Raji (cell line): ENCODE measurements around the gene AGER.

Source experiments
- POLR2A ChIP-seq: IDR thresholded peaks from 2 replicates; pipeline ENCODE4 v1.6.1; 2011; ENCODE audit warnings: low read depth, low read length, control low read depth; ENCODE audit not compliant: insufficient read depth

AGER gene

DNA sequence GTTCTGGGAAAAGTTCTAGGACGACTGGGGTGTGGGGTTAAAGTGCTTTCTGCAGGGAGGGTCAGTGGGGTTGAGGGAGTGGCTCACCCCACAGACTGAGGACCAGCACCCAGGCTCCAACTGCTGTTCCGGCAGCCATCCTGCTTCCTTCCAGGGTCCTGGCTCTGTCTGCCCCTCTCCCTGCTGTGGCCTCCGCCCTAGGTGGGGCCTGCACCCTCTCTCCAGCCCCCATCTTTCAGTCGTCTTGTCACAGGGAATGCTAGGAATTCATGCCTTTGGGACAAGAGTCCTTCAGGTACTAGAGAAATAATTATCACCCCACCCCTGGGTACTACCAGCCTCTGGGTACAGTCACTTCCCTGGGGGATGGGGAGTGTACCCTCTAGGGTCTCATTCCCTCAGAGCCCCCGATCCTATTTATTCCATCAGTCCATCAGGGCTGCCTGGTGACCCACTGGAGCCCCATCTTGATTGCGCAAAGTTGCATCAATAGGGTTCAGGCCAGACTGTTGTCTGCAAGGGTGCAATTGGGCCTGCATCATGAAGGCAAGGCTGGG is at the start of gene AGER:
TSS of gene AGER (minus strand) at position 170 of the 557 bp plus-strand sequence. CDS start at position 139, 31 bp downstream.
- 0 out of 2 replicates have a peak, but pooled peaks have one; percentile 14 for TF ChIP-seq POLR2A

DNA sequence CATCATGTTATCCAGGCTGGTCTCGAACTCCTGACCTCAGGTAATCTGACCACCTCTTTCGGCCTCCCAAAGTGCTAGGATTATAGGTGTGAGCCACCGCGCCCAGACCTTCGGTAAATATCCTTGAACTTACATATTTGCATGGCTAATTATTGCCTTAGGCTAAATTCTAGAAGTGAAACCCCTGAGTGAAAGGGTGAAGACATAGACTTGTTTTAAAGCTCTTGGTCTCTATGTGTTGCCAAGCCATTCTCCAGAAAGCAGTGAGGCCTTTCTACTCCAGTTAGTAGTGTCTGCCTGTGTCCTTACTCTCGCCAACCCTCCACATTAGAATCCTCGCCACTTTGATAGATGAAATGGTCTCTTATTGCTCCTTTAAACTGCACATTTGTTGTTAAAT is 42.4 kb upstream of the AGER start:
- no peak for TF ChIP-seq POLR2A

DNA sequence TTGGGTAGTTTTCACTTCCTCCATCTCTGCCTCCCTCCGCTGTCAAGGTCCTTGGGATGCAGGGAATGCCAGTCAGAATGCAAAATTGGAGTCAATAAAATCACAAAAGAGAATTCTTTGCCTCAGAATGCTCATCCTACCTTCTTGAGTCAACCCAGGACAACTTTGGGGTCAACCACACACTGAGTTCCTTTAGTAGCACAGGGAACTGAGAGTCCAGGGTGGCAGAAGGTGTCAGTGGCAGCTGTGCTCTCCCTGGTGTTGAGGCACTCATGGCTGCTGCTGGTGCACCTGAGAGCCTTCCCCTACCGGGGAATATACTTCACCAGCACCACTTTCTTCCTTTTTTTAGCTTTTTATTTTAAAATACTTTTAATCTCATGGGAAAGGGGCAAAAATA is 40.6 kb upstream of the AGER start:
- TF ChIP-seq POLR2A, result no peak

DNA sequence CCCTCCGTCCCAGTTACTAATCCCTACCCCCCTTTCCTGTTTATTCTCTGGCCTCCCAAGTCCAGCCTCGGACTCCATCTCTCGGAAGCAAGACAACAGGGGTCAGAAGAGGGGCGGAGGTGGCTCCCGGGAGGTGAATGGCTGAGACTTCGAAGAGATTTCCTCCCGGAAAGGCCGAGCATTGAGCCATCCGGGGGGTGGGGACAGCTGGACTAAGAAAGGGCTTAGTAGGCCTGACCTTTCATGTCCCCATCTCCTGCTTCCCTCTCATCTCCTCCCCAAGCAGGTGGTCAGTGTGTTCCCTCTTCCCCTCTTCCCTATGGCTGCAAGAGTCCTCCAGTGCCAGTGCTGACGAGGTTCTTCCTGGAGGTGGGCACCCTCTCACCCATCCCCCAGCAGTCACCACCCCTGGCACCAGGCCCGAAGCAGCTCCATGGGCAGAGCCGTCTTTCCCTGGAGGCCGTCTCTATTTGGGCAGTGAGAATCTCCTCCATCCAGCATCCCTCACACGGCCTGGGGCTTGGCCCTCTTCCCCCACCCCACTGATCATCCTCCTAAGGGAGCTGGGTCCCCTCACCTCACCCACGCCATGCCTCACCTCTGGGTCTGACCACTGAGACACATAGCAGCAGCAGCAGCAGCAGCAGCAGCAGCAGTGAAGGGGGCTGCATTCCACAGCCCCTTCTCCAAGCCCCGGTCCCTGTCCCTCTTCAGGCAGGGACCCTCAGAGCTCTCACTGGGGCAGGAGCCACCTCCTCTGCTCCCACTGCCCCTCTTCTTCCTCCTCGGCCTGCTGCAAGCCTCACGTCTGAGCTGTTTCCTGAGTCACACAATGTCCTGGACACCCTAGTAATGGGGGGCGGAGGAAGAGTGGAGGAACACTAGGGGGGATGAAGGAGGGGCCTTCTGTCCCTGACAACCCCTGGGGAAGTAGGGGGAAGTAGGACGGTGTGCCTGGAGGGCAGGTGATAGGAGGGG is 39.5 kb upstream of the AGER start, which contains the start of gene NOTCH4:
TSS of gene NOTCH4 (minus strand) at position 810 of the 978 bp plus-strand sequence. CDS start at position 671, 139 bp downstream.
- TF ChIP-seq POLR2A, result no peak

DNA sequence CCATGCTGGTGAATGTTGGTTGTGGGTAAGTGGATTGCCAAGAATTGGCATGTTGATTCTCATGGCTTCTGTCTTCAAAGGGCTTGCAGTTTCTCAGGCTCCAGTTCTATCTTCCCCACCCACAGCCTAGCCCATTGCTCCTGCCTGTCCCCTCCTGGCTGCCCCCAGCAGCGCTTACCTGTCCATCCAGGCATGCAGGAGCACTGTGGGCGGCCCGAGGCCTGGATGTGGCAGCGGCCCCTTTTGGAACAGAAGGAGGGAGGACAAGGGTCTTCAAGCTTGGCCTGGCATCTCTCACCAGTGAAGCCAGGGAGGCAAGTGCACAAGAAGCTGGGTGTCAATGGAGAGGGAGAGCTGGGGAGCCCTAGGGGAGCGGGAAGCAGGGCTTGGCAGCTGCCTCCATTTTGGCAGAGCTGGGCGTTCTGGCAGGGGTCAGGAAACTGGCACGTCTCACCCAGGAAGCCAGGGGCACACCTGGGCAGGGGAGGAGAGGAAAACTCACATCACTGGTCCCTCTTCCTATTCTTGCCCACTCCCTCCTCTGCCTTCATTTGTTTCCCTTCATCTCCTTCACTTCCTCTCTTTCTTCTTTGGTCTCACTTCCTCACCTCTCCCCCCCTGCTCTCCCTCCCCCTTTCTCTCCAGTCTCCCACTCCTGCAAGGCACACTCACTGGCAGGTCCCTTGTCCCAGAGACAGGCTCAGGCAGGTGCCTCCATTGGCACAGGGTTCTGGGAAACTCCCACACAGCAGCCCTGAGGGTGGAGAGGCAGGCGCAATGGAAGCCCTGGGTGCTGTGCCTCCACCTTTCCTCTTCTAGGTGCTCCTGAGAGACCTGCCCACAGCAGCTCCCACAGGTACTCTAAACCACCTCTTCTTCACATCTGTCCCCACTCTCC is 38.5 kb upstream of the AGER start:
- TF ChIP-seq POLR2A, result no peak

DNA sequence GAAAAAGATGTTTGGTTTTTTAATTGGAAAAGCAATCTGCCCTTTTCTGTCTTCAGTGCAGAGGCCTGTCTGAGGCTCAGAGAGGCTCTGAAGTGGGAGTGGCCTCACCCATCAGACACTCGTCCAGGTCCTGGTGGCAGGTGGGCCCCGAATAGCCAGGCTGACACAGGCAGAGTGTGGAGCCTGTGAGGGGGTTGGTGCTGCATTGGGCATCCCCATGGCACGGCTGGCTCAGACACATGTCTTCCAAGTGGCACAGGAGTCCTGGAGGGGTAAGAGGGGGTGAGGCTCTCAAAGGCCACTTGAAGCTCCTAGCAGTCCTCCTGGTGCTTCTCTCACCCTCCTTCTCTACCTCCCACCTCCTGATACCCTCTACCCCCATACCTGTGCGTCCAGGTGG is 36.0 kb upstream of the AGER start:
- no peak for TF ChIP-seq POLR2A

DNA sequence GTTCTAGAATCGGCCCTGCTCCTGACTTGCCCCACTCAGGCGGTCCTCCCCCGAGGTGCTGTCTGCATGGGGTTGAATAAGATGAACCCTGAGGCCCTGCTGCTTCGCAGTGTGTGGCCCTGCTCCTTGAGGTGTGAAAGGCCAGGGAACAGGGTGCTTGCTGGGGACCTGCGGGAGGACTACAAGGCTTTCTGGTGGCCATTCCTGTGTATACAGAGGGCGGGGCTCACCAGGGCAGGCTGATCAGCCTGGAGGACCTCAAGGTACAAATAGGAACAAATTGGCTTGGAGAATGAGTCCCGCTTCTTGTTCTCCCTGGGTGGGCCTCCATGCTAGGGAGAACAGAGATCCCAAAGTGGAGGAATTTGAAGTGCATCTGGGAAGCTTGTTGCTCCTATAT is 34.1 kb upstream of the AGER start:
- TF ChIP-seq POLR2A, result no peak

DNA sequence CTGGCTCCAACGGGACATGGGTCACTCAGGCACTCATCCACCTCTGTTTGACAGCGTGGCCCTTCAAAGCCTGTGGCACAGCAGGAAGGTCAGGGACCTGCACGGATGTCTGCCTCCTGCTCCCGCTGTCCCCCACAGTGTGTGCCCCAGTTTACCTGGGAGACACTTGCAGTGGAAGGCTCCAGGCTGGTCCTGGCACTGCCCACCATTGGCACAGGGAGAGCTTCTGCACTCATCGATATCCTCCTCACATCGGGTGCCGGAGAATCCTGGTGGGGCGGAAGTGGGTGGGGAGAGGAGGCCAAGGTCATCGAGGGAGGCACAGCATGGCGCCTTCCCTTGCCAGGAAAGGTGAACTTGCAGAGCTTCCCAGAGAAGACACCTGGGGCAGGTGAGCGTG is 32.9 kb upstream of the AGER start:
- no peak for TF ChIP-seq POLR2A

DNA sequence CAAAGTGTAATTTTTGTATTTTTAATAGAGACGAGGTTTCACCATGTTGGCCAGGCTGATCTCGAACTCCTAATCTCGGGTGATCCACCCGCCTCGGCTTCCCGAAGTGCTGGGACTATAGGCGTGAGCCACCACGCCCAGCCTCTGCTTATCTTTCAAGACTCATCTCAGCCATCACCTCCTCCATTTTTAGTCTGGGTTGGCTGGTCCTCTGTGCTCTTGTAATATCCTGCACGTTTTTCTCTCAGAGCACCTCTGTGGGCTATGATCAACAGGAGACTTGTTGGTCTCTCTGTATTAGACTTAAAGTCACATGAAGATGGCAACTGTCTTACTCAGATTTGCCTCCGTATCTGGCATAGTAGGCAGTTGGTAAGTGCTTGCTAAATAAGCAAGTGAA is 32.2 kb upstream of the AGER start:
- TF ChIP-seq POLR2A, result no peak

DNA sequence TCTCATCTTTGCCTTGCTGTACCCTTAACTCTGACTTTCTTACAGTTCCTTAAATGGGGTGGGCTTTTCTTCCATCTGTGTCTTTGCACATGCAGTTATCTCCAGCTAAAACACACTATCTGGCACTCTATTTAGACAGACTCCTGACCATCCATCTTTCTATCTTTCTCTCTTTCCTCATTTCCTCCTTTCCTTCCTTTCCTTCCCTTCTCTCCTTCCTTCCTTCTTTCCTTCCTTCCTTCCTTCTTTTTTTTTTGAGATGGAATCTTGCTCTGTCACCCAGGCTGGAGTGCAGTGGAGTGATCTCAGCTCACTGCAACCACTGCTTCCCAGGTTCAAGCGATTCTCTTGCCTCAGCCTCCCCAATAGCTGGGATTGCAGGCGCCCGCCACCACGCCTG is 31.6 kb upstream of the AGER start:
- TF ChIP-seq POLR2A, result no peak

DNA sequence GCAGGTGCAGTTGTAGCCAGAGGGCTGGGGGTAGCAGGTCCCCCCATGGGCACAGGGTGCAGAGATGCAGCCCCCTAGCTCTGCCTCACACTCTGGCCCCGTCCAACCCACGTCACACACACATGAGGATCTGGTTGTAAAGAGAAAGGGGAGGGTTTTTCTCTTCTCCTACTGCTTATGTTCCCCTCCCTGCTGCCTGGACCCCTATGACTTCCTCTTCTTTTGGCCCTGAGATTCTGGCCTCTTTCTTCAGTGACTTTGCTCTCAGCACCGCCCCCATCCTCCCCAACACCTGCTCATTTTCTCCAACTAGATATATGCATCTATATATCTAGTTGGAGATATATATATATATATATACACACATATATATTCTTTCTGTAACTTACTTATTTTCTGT is 30.1 kb upstream of the AGER start:
- TF ChIP-seq POLR2A, result no peak

DNA sequence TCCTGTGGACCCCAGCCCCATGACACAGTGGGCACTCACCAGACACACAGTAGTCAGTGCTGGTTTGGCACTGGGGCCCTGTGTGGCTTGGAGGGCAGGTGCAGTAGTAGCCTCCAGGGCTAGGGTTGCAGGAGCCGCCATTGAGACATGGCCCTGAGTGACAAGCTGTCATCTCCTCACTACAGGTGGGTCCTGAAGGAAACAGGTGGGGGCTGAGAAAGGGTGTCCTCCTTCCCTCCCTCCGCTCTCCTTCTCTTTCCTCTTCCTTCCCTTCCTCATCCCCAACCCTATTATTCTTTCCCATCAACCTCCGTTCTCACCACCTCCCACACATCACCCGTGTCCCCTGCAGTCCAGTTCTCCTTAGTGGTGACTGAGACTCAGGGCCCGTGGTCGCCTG is 29.6 kb upstream of the AGER start:
- no peak for TF ChIP-seq POLR2A

DNA sequence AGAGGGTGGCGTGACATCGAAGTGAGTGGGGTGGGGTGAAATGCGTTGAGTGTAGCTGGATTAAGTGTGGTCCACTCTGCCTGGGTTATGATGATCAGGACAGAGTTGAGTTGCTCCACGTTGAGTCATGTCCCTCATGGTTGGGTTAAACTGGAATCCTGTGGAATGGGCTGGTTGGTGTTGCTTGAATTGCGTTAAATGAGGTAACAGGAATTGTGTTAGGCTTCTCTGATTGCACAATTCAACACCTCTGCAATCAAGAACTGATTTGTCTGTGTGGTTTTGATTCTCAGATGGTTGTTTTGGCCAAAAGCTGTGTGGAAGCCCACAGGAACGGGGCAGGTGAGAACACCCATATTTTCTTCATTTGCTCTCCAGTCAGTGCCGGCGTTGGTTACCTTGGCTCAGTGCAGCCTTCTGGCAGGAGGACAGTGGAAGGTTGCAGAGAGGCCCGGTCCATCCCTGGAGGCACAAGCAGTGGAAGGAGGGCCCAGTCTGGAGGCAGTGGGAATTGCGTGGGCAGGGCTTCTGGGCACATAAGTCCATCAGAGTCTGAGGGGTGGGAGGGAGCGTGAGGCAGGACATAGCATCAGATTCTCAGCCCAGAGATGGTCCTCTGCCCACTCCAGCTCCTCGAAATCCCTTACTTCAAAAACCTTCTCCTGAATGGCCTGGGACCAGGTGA is 28.2 kb upstream of the AGER start:
- TF ChIP-seq POLR2A, result no peak

DNA sequence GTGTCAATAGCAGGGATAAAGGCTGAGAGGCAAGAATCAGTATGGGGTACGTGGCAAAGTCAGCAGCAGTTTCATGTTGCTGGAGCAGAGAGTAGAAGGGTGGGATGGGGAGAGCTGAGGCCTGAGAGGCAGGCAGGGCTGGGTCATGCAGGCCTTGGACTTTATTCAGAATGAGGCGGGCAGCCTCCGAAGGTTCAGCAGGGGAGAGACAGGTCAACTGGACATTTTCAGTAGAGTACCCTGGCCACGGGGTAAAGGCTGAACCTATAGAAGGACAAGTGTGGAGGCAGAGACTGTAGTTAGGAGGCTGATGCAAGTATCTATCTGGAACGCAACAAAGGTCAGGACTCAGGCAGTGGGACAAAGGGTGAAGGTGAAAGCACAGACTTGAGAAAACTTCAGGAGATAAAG is 26.1 kb upstream of the AGER start:
- TF ChIP-seq POLR2A, result no peak

DNA sequence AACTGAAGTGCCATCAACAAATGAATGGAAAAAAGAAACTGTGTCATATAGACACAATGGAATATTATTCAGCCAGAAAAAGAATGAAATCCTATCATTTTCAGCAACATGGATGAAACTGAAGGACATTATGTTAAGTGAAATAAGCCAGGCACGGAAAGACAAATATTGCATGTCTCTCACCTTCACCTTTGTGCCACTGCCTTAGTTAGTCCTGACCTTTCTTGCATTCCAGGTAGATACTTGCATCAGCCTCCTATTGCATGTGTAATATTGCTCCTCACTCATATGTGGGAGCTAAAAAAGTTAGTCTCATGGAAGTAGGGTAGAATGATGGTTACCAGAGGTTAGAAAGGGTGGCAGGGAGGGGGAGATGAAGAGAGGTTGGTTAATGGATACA is 24.9 kb upstream of the AGER start:
- no peak for TF ChIP-seq POLR2A

DNA sequence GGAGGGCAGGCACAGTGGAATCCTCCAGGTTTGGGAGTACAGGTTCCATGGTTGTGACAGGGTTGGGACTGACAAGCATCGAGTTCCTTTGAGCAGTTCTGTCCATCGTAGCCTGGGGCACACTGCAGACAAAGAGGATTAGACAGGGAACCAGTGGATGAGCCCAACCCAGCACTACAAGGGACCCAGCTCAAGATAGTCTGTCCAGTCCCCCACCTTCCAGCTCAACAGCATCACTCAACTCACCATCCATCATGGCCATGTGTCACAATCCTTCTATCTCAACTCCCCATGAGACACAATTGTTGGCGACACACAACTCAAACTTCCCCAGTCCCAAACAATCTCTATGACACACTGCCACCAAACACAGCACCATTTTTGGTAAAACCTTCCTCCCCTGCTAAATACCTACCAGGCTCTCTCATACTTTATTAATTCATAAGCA is 20.2 kb upstream of the AGER start:
- no peak for TF ChIP-seq POLR2A
